HG03558 (cell line): ENCODE measurements around the gene GDPD4.

Experiments
- ATAC-seq: cut with Tn5 transposase; IDR thresholded peaks from one replicate; pipeline ENCODE4 v1.9.1; 2021; ENCODE audit warnings: moderate number of reproducible peaks; ENCODE audit not compliant: unreplicated experiment; ENCODE audit errors: extremely low read depth

Gene GDPD4

GRCh38 chr11:77301510-77301909, at the start of gene GDPD4:
Gene GDPD4 (minus strand): TSS chr11:77301686. CDS start chr11:77285137, 16,549 bp downstream.
- no peak for ATAC-seq

GRCh38 chr11:77347948-77348347, 46.5 kb upstream of the GDPD4 start:
- no peak for ATAC-seq

GRCh38 chr11:77346906-77347603, 45.6 kb upstream of the GDPD4 start:
- ATAC-seq: no peak

GRCh38 chr11:77345621-77346020, 44.1 kb upstream of the GDPD4 start:
- no peak for ATAC-seq

- no peak for ATAC-seq
Measured at GRCh38 chr11:77340501-77340900, 39.0 kb upstream of the GDPD4 start.

GRCh38 chr11:77332259-77332658, 30.8 kb upstream of the GDPD4 start:
- no peak for ATAC-seq

- no peak for ATAC-seq
Measured at GRCh38 chr11:77325159-77325558, 23.7 kb upstream of the GDPD4 start.

- ATAC-seq: no peak
Measured at GRCh38 chr11:77324508-77324907, 23.0 kb upstream of the GDPD4 start.

GRCh38 chr11:77322926-77323590, 21.6 kb upstream of the GDPD4 start:
- ATAC-seq: no peak

GRCh38 chr11:77322506-77322905, 21.0 kb upstream of the GDPD4 start:
- no peak for ATAC-seq

- ATAC-seq: no peak
Measured at GRCh38 chr11:77320351-77320750, 18.9 kb upstream of the GDPD4 start.

GRCh38 chr11:77318600-77318999, 17.1 kb upstream of the GDPD4 start:
- ATAC-seq: no peak

- ATAC-seq: no peak
Measured at GRCh38 chr11:77316733-77317342, 15.4 kb upstream of the GDPD4 start.

GRCh38 chr11:77312107-77312506, 10.6 kb upstream of the GDPD4 start:
- ATAC-seq: no peak

GRCh38 chr11:77311701-77312100, 10.2 kb upstream of the GDPD4 start:
- no peak for ATAC-seq

- ATAC-seq: no peak
Measured at GRCh38 chr11:77310721-77311120, 9.2 kb upstream of the GDPD4 start.

GRCh38 chr11:77309401-77310085, 8.1 kb upstream of the GDPD4 start:
- no peak for ATAC-seq

GRCh38 chr11:77308838-77309237, 7.4 kb upstream of the GDPD4 start:
- ATAC-seq: no peak

- ATAC-seq: no peak
Measured at GRCh38 chr11:77303328-77303727, 1.8 kb upstream of the GDPD4 start.

GRCh38 chr11:77302752-77303151, 1.3 kb upstream of the GDPD4 start:
- ATAC-seq: no peak

- ATAC-seq: no peak
Measured at GRCh38 chr11:77300695-77301094, 791 bp downstream of the GDPD4 start.
